ENCODE measurements around the gene GRAMD2A. TPM values are rescaled to one million over a fixed set of nuclear protein-coding genes. Genes with fewer than 3 reads are reported as not detected.

Gene GRAMD2A
- polyA plus RNA-seq, 3 donors = not detected

DNA sequence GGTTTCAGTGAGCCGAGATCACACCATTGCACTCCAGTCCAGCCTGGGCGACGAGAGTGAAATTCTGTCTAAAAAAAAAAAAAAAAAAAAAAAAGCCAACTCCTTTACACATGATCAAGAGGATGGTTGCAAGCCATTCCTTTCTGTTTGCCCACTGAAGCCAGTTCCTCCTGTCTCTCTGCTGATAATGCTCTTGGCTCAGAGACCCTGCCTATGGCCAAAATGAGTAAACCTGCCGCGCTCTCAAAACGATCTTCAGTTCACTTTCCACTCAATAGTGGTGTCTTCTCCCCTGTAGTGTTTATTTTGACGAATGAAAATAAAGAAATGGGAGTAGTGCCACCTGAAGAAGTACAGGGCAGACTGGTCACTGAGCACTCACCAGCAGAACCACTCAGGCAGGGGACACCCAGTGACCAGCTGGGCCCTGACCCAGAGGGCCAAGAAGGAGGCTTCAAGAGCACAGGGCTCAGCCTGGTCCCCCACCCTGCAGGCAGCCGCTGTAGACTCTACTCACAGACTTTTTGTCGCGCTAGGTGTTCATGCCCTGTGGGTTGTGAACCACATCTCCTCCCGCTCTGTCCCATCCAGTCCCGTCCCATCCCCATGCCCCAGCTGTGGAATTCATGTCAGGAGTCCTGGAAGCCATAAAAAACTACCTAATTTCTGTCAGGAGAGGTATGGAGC, 23.6 kb downstream of the GRAMD2A start:
- no peak overlapping the region for H3K9ac ChIP-seq (ENCODE audit: insufficient read depth, low read length, poor library complexity, severe bottlenecking)
- no peak overlapping the region for H3K27ac Mint-ChIP-seq
- H2AFZ ChIP-seq (ENCODE audit: insufficient read depth, low read depth, low read length, poor library complexity, severe bottlenecking) = no peak overlapping the region
- no peak overlapping the region for H3K27ac ChIP-seq (ENCODE audit: low read depth in 1 of 2, low read length in 2 of 2)
- intact Hi-C loops (cut with micrococcal nuclease) = no loop called here
- H3K4me1 ChIP-seq (ENCODE audit: control insufficient read depth in 1 of 2, insufficient read depth in 2 of 2, low read length in 2 of 2) = no peaks in the 10 kb centered on the region
- 100% methylated on average over 4 of the region's 12 CpGs for WGBS (ENCODE audit: insufficient coverage)
- no peak for DNase-seq
- no peaks in the 10 kb centered on the region for H3K4me1 Mint-ChIP-seq
- no peak overlapping the region for H3K4me3 Mint-ChIP-seq
- peaks cover 0 to 7% (median 3%) of the 10 kb centered on the region in 3 donors for H3K27me3 Mint-ChIP-seq (ENCODE audit: low read depth in 3 of 3)
- H3K79me2 ChIP-seq (ENCODE audit: insufficient read depth, low read length) = no peaks in the 10 kb centered on the region
- H3K4me2 ChIP-seq (replicated peaks; ENCODE audit: extremely low read depth, low read length, poor library complexity, severe bottlenecking) = no peak overlapping the region
- H3K4me3 ChIP-seq (replicated peaks in 1 of 3; ENCODE audit: low read depth in 2 of 3, low read length in 3 of 3) = no peak overlapping the region
- H3K27me3 ChIP-seq (ENCODE audit: control insufficient read depth in 2 of 2, insufficient read depth in 2 of 2, low read length in 2 of 2) = no peaks in the 10 kb centered on the region
- no peaks in the 10 kb centered on the region for H3K36me3 ChIP-seq (replicated peaks in 1 of 2; ENCODE audit: control insufficient read depth in 1 of 2, insufficient read depth in 2 of 2, low read length in 2 of 2)
- no peaks in the 10 kb centered on the region for H4K20me1 ChIP-seq (ENCODE audit: insufficient read depth, low read length)
- H3K9me3 Mint-ChIP-seq = no peaks in the 10 kb centered on the region
- TF ChIP-seq, protein P1, sequence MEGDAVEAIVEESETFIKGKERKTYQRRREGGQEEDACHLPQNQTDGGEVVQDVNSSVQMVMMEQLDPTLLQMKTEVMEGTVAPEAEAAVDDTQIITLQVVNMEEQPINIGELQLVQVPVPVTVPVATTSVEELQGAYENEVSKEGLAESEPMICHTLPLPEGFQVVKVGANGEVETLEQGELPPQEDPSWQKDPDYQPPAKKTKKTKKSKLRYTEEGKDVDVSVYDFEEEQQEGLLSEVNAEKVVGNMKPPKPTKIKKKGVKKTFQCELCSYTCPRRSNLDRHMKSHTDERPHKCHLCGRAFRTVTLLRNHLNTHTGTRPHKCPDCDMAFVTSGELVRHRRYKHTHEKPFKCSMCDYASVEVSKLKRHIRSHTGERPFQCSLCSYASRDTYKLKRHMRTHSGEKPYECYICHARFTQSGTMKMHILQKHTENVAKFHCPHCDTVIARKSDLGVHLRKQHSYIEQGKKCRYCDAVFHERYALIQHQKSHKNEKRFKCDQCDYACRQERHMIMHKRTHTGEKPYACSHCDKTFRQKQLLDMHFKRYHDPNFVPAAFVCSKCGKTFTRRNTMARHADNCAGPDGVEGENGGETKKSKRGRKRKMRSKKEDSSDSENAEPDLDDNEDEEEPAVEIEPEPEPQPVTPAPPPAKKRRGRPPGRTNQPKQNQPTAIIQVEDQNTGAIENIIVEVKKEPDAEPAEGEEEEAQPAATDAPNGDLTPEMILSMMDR (IDR thresholded peaks at IDR 0.05) = no peak
- no peaks in the 10 kb centered on the region for H3K9me3 ChIP-seq (replicated peaks in 1 of 2; ENCODE audit: control insufficient read depth in 1 of 2, insufficient read depth in 1 of 2, low read length in 2 of 2)
- no peaks in the 10 kb centered on the region for H3K36me3 Mint-ChIP-seq

DNA sequence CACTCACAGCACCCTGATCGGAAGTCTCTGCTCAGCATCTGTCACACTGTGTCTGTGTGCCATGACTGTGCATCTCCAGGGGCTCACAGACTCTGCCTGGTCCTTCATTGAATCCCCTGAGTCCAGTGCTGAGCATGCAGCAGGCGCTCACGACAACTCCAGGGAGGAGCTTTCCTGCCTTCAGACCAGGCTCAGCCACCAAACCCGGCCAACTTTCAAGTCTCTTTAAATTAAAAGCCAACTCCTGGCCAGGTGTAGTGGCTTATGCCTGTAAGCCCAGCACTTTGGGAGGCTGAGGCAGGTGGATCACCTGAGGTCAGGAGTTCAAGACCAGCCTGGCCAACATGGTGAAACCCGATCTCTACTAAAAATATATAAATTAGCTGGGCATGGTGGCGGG, 24.2 kb downstream of the GRAMD2A start:
- Mint-ChIP-seq H3K4me3 (no peak overlapping the region), H3K4me1 (no peaks in the 10 kb centered on the region), H3K36me3 (no peaks in the 10 kb centered on the region), H3K27me3 (ENCODE audit: low read depth in 3 of 3) (peaks cover 0 to 7% (median 3%) of the 10 kb centered on the region in 3 donors), H3K9me3 (no peaks in the 10 kb centered on the region), H3K27ac (no peak overlapping the region)
- Histone ChIP-seq H3K4me3 (replicated peaks in 1 of 3; ENCODE audit: low read depth in 2 of 3, low read length in 3 of 3) (no peak overlapping the region), H3K4me2 (replicated peaks; ENCODE audit: extremely low read depth, low read length, poor library complexity, severe bottlenecking) (no peak overlapping the region), H2AFZ (ENCODE audit: insufficient read depth, low read depth, low read length, poor library complexity, severe bottlenecking) (no peak overlapping the region), H3K9ac (ENCODE audit: insufficient read depth, low read length, poor library complexity, severe bottlenecking) (no peak overlapping the region), H3K36me3 (replicated peaks in 1 of 2; ENCODE audit: control insufficient read depth in 1 of 2, insufficient read depth in 2 of 2, low read length in 2 of 2) (no peaks in the 10 kb centered on the region), H3K79me2 (ENCODE audit: insufficient read depth, low read length) (no peaks in the 10 kb centered on the region), H3K27ac (ENCODE audit: low read depth in 1 of 2, low read length in 2 of 2) (no peak overlapping the region), H3K27me3 (ENCODE audit: control insufficient read depth in 2 of 2, insufficient read depth in 2 of 2, low read length in 2 of 2) (no peaks in the 10 kb centered on the region), H3K9me3 (replicated peaks in 1 of 2; ENCODE audit: control insufficient read depth in 1 of 2, insufficient read depth in 1 of 2, low read length in 2 of 2) (no peaks in the 10 kb centered on the region), H4K20me1 (ENCODE audit: insufficient read depth, low read length) (no peaks in the 10 kb centered on the region), H3K4me1 (ENCODE audit: control insufficient read depth in 1 of 2, insufficient read depth in 2 of 2, low read length in 2 of 2) (no peaks in the 10 kb centered on the region)
- 92% methylated on average over 3 of the region's 6 CpGs for WGBS (ENCODE audit: insufficient coverage)
- intact Hi-C loops (cut with micrococcal nuclease) = no loop called here
- TF ChIP-seq, protein P1 (IDR thresholded peaks at IDR 0.05) = no peak
- no peak for DNase-seq
